Measurements from ENCODE around the gene SORL1.
"Not testable (repeated sequence)": the region's sequence is repeated elsewhere in the genome, so short reads cannot be mapped to it uniquely, and the experiment has no call there.

Gene SORL1

DNA sequence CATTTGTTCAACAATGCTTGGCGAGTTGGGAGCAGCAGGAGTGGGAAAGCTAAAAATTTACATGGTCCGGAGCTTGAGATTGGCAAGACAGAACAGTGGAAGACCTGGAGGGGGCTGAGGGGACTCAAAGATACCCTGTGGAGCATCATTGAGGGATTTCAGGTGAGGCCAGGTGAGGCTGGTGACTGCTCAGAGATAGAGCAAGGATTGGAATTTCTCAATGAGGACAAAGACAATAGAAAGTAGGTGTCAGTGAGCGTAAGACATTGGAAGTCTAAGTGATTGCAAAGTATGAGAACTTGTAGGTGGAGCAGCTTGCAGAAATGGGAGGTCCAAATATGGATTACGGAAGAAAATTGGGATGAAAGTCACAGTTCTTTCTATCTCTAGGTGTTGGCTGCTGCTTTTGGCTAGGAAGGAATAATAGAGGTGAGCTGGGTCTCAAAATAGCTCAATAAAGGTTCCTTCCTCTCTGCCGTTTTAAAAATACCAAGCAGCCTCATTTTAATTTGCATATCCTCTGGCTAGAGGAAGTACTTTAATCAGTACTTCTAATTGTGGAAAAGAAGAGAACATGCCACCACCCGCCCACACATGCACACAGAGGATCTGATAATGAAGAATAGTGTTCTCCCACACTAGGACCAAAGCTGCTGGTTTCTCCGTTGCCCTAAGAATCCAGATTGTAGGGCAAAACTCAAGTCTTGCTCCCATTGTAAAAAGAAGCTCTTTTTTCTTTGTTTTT lies 42.4 kb downstream of the SORL1 start:
- TF ChIP-seq, protein P1, sequence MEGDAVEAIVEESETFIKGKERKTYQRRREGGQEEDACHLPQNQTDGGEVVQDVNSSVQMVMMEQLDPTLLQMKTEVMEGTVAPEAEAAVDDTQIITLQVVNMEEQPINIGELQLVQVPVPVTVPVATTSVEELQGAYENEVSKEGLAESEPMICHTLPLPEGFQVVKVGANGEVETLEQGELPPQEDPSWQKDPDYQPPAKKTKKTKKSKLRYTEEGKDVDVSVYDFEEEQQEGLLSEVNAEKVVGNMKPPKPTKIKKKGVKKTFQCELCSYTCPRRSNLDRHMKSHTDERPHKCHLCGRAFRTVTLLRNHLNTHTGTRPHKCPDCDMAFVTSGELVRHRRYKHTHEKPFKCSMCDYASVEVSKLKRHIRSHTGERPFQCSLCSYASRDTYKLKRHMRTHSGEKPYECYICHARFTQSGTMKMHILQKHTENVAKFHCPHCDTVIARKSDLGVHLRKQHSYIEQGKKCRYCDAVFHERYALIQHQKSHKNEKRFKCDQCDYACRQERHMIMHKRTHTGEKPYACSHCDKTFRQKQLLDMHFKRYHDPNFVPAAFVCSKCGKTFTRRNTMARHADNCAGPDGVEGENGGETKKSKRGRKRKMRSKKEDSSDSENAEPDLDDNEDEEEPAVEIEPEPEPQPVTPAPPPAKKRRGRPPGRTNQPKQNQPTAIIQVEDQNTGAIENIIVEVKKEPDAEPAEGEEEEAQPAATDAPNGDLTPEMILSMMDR (IDR thresholded peaks at IDR 0.05; ENCODE audit: borderline replicate concordance, insufficient read depth, low read depth, low read length): no peak
- H3K4me3 ChIP-seq (ENCODE audit: low read depth, low read length): peak overlapping the region; percentile 17

DNA sequence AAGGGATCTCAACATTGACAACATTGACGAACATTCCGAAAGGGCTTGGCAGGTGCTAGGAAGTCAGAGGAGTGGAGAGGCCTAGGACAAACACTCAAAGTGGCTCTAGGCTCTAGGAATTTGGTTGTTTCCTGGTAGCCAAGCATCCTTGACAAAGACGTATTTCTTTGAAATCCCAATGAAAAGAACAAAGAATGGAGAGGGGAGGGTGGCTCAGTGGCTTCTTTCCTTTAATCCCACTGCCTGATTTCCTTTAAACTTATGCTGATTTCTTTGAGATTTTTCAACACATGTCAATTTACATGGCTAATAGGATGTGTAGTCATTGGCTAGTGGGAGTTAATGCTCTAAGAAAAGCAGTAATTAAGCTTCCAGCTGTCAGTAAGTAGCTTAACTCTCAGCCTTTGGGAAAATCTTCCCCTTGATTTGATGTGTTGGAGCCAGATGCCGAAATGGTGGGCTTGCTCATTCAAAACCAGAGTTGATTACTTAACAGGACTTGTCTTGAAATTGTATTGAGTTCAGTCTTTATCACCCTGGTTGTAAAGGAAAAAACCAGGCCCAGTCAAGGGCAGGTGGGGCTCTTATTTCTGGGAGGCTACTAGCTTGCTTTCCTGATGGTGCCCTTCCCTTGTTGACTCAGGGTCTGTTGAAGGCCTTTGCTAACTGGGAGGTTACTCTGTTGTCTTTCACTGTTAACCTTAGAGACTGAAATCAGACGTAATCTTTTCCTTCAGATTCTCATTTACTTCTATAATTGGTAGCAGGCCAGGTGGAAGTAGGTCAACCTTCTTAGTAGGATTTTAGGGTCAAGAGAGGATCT lies 45.3 kb downstream of the SORL1 start:
- TF ChIP-seq, protein P1 (IDR thresholded peaks at IDR 0.05; ENCODE audit: borderline replicate concordance, insufficient read depth, low read depth, low read length): no peak
- H3K4me3 ChIP-seq (ENCODE audit: low read depth, low read length): no peak overlapping the region

DNA sequence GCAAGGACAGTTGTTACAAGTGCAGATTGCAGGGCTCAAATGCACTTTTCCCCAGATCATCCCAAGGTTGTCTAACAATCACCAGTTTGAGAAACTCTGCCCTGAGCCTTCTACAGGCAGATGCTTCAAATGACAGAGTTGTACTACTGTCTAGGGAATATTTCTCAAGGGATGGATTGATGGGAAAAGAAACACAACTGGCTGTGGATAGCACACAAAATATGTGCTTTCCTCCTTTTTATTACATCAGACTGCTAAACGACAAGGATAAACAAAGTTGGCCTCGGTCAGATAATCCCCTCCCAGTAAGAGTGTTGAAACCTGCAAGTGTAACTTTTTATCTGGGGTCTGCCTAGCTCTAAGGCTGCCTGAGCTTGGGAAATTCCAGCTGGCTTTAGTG lies 47.3 kb downstream of the SORL1 start:
- H3K4me3 ChIP-seq (ENCODE audit: low read depth, low read length): no peak overlapping the region
- TF ChIP-seq, protein P1 (IDR thresholded peaks at IDR 0.05; ENCODE audit: borderline replicate concordance, insufficient read depth, low read depth, low read length): no peak

DNA sequence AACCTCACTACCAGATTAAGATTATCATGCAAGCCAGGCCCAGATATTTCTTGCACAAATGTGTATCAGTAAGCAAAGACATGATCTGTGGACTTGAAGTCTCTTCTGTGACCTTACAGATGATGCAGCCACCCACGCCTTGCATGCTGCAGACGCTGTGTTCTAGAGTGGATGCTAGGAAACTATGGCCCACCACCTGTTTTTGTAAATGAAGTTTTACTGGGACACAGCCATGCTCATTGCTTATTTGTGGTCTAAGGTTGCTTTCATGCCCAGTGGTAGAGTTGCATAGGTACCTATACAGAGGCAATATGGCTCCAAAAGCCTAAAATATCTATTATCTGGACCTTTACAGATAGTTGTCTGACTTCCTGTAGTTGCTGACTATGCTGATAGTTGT lies 48.2 kb downstream of the SORL1 start:
- H3K4me3 ChIP-seq (ENCODE audit: low read depth, low read length): no peak overlapping the region

DNA sequence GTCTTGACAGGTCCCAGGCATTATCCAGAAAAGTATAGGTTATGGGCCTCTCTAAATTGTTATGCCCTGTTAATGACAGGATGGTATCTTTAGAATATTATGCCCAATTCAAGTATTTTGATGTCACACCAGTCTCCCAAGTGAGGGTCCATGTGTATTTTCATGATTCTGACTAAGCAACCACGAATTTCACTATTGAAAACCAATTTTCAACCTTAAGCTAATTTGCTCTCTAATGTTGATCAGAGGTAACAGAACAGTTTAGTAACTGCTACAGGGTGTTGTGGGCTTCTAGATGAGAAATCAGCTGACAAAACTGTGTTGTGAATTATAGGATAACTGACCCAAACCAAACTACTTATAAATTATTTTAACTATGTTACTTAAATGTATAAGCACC lies 48.6 kb downstream of the SORL1 start:
- TF ChIP-seq, protein P1 (IDR thresholded peaks at IDR 0.05; ENCODE audit: borderline replicate concordance, insufficient read depth, low read depth, low read length): no peak

More for the DNA sequence above, 48.2 kb downstream of the SORL1 start:
- TF ChIP-seq, protein P1 (IDR thresholded peaks at IDR 0.05; ENCODE audit: borderline replicate concordance, insufficient read depth, low read depth, low read length): no peak

DNA sequence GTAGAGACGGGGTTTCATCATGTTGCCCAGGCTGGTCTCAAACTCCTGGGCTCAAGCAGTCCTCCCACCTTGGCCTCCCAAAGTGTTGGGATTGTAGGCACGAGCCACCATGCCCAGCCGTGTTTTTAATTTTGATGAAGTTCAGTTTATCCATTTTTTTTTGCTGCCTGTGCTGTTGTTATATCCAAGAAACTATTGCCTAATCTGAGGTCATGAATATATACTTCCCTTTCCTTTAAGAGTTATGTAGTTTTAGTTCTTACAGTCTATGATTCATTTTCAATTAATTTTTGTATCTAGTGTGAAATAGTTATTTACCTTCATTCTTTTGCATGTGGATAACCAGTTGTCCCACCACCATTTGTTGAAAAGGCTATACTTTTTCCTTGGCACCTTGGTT lies 50.9 kb downstream of the SORL1 start:
- no peak overlapping the region for H3K4me3 ChIP-seq (ENCODE audit: low read depth, low read length)
- TF ChIP-seq, protein P1 (IDR thresholded peaks at IDR 0.05; ENCODE audit: borderline replicate concordance, insufficient read depth, low read depth, low read length): no peak

More for the DNA sequence above, 48.6 kb downstream of the SORL1 start:
- no peak overlapping the region for H3K4me3 ChIP-seq (ENCODE audit: low read depth, low read length)

DNA sequence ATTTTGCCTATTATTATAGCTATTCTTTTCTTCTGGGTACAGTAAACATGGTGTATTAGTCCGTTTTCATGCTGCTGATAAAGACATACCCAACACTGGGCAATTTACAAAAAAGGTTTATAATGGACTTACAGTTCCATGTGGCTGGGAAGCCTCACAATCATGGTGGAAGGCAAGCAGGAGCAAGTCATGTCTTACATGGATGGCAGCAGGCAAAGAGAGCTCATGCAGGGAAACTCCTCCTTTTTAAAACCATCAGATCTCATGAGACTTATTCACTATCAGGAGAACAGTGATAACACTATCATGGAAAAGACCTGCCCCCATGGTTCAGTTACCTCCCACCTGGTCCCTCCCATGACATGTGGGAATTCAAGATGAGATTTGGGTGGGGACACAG lies 54.1 kb downstream of the SORL1 start:
- not testable (repeated sequence) for H3K4me3 ChIP-seq (ENCODE audit: low read depth, low read length)
